DOHH2 (cell line): ENCODE results near the gene TLR2.

Source experiments
- CTCF ChIP-seq: fragments of 200-600 bp; sonication (generic); IDR thresholded peaks from one replicate; pipeline ENCODE4 v1.5.1; 2014; ENCODE audit warnings: antibody characterized with exemption, mild to moderate bottlenecking, low read depth, low read length; ENCODE audit not compliant: poor library complexity, severe bottlenecking
- EZH2phosphoT487 ChIP-seq: fragments of 200-600 bp; sonication (generic); IDR thresholded peaks from 2 replicates; pipeline ENCODE4 v1.6.1; 2017; ENCODE audit warnings: borderline replicate concordance, mild to moderate bottlenecking, antibody characterized with exemption, low read length, moderate library complexity, mixed read lengths

- no peak for TF ChIP-seq CTCF
- TF ChIP-seq EZH2phosphoT487 = peak; percentile 32; the same call in 1 of the 2 replicates
These were observed at the start of gene TLR2 for GRCh38 chr4:153684182-153684970.
